Stomach (tissue), 4 donors: Measurements from ENCODE around the gene COMMD9.

ENCODE experiments used
- CTCF ChIP-seq, 7 experiments: fragments of 450-650 bp in 4 of 7; fragments of 200-600 bp in 3 of 7; sonication (generic) in 3 of 7; IDR thresholded peaks; one replicate each; pipeline ENCODE4 v1.5.1; 2016 to 2019; ENCODE audit warnings: antibody characterized with exemption in 7 of 7, control low read depth in 2 of 7, mild to moderate bottlenecking in 1 of 7
- EP300 ChIP-seq: sonication (generic); formaldehyde crosslinking; IDR thresholded peaks from one replicate; pipeline ENCODE4 v1.6.1; 2017; ENCODE audit warnings: antibody characterized with exemption
- POLR2A ChIP-seq, 4 donors: fragments of 450-650 bp; IDR thresholded peaks; one replicate each; pipeline ENCODE4 v1.6.1; 2016; ENCODE audit warnings: antibody characterized with exemption in 4 of 4, control low read depth in 2 of 4, mild to moderate bottlenecking in 1 of 4, moderate library complexity in 1 of 4
- POLR2AphosphoS5 ChIP-seq, 3 donors: sonication (generic); formaldehyde crosslinking; IDR thresholded peaks; one replicate each; pipeline ENCODE4 v1.6.1; 2016; ENCODE audit warnings: antibody characterized with exemption in 3 of 3

GRCh38 chr11:36237391-36237790, 51.8 kb downstream of the COMMD9 start:
- TF ChIP-seq CTCF (IDR thresholded peaks at IDR 0.05) = no peak
- no peak for TF ChIP-seq POLR2A (IDR thresholded peaks at IDR 0.05)
- no peak for TF ChIP-seq EP300
- TF ChIP-seq POLR2AphosphoS5 (IDR thresholded peaks at IDR 0.05) = no peak
